Measurements from ENCODE around the gene PRDM16.

DNA sequence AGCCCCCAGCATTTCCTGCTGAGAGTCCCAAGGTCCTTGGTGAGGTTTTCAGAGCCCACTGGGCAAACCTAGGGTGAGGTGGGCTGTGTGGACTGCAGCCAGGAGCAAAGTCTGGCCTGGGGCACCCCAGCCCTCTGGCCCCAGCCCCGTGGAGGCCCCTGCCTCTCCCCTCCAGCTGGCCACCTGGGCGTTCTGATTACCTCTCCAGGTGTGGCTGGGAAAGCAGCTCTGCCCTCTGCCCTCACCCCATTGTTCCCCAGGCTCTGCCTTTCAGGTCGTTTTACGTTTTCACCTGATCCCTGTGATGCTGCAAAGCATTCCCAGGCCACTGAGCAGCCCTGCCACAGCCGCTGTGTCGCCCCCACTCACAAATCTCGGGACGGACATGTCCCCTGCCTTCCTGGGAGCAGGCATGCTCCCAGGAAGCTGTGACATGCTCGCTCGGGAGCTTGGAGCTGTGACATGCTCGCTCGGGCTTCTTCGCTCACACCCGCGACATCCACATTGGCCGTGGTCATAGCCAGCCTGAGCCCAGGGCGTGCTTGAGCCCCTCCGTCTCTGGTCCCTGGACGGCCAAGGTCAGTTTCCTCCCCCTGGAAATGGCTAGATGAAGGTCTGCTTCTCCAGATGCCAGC is 216.2 kb downstream of the PRDM16 start:
- TF ChIP-seq RXRA (IDR thresholded peaks at IDR 0.05; ENCODE audit: insufficient read depth, low read depth, low read length), result no peak
- no peak for TF ChIP-seq CHD2 (IDR thresholded peaks at IDR 0.05; ENCODE audit: low read length)
- TF ChIP-seq, protein P1, sequence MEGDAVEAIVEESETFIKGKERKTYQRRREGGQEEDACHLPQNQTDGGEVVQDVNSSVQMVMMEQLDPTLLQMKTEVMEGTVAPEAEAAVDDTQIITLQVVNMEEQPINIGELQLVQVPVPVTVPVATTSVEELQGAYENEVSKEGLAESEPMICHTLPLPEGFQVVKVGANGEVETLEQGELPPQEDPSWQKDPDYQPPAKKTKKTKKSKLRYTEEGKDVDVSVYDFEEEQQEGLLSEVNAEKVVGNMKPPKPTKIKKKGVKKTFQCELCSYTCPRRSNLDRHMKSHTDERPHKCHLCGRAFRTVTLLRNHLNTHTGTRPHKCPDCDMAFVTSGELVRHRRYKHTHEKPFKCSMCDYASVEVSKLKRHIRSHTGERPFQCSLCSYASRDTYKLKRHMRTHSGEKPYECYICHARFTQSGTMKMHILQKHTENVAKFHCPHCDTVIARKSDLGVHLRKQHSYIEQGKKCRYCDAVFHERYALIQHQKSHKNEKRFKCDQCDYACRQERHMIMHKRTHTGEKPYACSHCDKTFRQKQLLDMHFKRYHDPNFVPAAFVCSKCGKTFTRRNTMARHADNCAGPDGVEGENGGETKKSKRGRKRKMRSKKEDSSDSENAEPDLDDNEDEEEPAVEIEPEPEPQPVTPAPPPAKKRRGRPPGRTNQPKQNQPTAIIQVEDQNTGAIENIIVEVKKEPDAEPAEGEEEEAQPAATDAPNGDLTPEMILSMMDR (IDR thresholded peaks at IDR 0.05; ENCODE audit: control extremely low read depth in 1 of 3, insufficient read depth in 1 of 3, low read depth in 1 of 3, low read length in 3 of 3), result no peak
- no peak for TF ChIP-seq ZNF274 (IDR thresholded peaks at IDR 0.05; ENCODE audit: borderline replicate concordance, extremely low read depth, low read length)
- no peak for TF ChIP-seq EZH2 (IDR thresholded peaks at IDR 0.05; ENCODE audit: low read depth, low read length, severe bottlenecking)
- TF ChIP-seq TCF12 (IDR thresholded peaks at IDR 0.05; ENCODE audit: low read depth, low read length), result no peak
- no peak for TF ChIP-seq BRCA1 (IDR thresholded peaks at IDR 0.05; ENCODE audit: low read depth, low read length)
- no peak for TF ChIP-seq POLR2AphosphoS5 (IDR thresholded peaks at IDR 0.05; ENCODE audit: low read depth, low read length)
- TF ChIP-seq POLR2A (IDR thresholded peaks at IDR 0.05; ENCODE audit: control extremely low read depth in 1 of 2, low read depth in 2 of 2, low read length in 2 of 2), result no peak

All from H1 (cell line).